ENCODE measurements around the gene MSN. TPM values are rescaled to one million over a fixed set of nuclear protein-coding genes. Genes with fewer than 3 reads are reported as not detected.

Gene MSN
- total RNA-seq, 4 donors from 2014 or later, result 40.0 to 73.8 (median 60.4) TPM

GRCh38 chrX:65750674-65751469, 83.4 kb downstream of the MSN start:
- in situ Hi-C loops (cut with MboI; ENCODE audit: low pct_ligation_motif_present in 1 of 4, low pct_unique_long_range_greater_than_20kb in 1 of 4, low sequenced_read_pairs in 3 of 4), result no loop called here
- no peak overlapping the region for H3K27ac ChIP-seq

DNA sequence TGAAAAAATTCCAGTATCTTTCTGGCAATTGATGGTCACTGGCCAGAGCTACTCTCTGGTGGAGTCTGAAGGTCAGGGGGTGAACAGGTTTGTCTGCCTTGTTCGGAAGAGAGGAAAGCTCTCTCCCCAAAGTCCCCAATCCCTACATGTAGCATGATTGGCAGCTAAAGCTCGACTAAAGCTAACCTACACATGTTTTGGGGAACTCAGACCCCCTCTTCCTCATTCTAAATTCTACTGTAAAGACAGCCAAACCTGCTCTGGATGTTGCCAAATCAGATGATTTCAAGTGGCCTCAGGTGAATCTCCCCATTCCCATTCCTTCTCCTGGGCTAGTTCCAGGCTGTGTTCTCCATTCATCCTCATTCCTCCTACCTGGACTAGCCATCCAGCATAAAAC, 84.1 kb downstream of the MSN start:
- WGBS, 2 donors (ENCODE audit: low coverage in 1 of 2), result 85% methylated on average over 2 of the region's 2 CpGs; no CpG with 5 or more reads in 1 of the 2 donors
- H3K4me1 ChIP-seq, result no peaks in the 10 kb centered on the region
- H3K4me3 ChIP-seq, result no peak overlapping the region
- H3K36me3 ChIP-seq, result no peaks in the 10 kb centered on the region
- H3K27ac ChIP-seq, result no peak overlapping the region
- in situ Hi-C loops (cut with MboI; ENCODE audit: low pct_ligation_motif_present in 1 of 4, low pct_unique_long_range_greater_than_20kb in 1 of 4, low sequenced_read_pairs in 3 of 4) (no loop called here), intact Hi-C loops (cut with DNase I; ENCODE audit: low total_unique reads) (no loop called here)
- H3K9me3 ChIP-seq, result no peaks in the 10 kb centered on the region
- DNase-seq, result no peak
- TF ChIP-seq POLR2A (IDR thresholded peaks at IDR 0.05), result no peak
- TF ChIP-seq EP300 (IDR thresholded peaks at IDR 0.05; ENCODE audit: low read depth), result no peak
- no peak for TF ChIP-seq POLR2AphosphoS5 (IDR thresholded peaks at IDR 0.05)
- TF ChIP-seq CTCF (IDR thresholded peaks at IDR 0.05), result no peak
- H3K27me3 ChIP-seq, result no peaks in the 10 kb centered on the region

More at GRCh38 chrX:65750674-65751469, 83.4 kb downstream of the MSN start:
- no peaks in the 10 kb centered on the region for H3K4me1 ChIP-seq
- intact Hi-C loops (cut with DNase I; ENCODE audit: low total_unique reads), result no loop called here
- H3K36me3 ChIP-seq, result no peaks in the 10 kb centered on the region
- WGBS, 2 donors (ENCODE audit: low coverage in 1 of 2), result 78 to 90% methylated on average over 2 to 6 of the region's 6 CpGs
- no peak for TF ChIP-seq EP300 (IDR thresholded peaks at IDR 0.05; ENCODE audit: low read depth)
- TF ChIP-seq POLR2AphosphoS5 (IDR thresholded peaks at IDR 0.05), result no peak
- TF ChIP-seq POLR2A (IDR thresholded peaks at IDR 0.05), result no peak
- TF ChIP-seq CTCF (IDR thresholded peaks at IDR 0.05), result no peak
- H3K4me3 ChIP-seq, result no peak overlapping the region
- no peaks in the 10 kb centered on the region for H3K9me3 ChIP-seq
- DNase-seq, result peak; percentile 21
- H3K27me3 ChIP-seq, result no peaks in the 10 kb centered on the region

DNA sequence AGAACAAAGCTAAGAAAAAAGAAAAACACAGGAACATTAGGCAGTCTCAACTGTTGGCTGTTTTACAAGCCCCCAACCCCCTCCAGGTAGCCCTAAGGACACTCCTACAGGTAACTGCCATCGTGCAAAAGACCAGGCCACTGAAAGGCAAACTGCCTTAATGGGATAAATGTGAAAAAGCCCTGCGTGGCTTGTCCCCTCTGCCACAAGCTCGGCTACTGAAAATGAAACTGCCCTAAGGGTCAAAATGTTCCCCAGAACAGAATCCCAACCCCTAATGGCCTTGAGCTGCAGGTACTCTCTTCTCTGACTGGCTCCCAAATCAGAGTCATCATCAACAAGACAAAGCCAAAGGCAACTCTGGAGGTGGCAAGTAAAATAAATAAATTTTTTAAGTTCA, 84.8 kb downstream of the MSN start:
- WGBS, 2 donors (ENCODE audit: low coverage in 1 of 2), result 34% methylated on average over 3 of the region's 3 CpGs; no CpG with 5 or more reads in 1 of the 2 donors
- H3K4me3 ChIP-seq, result no peak overlapping the region
- H3K36me3 ChIP-seq, result no peaks in the 10 kb centered on the region
- no peak for DNase-seq
- H3K27me3 ChIP-seq, result no peaks in the 10 kb centered on the region
- TF ChIP-seq EP300 (IDR thresholded peaks at IDR 0.05; ENCODE audit: low read depth) (no peak), POLR2AphosphoS5 (IDR thresholded peaks at IDR 0.05) (no peak), CTCF (IDR thresholded peaks at IDR 0.05) (no peak), POLR2A (IDR thresholded peaks at IDR 0.05) (no peak)
- intact Hi-C loops (cut with DNase I; ENCODE audit: low total_unique reads) (no loop called here), in situ Hi-C loops (cut with MboI; ENCODE audit: low pct_ligation_motif_present in 1 of 4, low pct_unique_long_range_greater_than_20kb in 1 of 4, low sequenced_read_pairs in 3 of 4) (no loop called here)
- no peaks in the 10 kb centered on the region for H3K4me1 ChIP-seq
- no peaks in the 10 kb centered on the region for H3K9me3 ChIP-seq
- no peak overlapping the region for H3K27ac ChIP-seq

DNA sequence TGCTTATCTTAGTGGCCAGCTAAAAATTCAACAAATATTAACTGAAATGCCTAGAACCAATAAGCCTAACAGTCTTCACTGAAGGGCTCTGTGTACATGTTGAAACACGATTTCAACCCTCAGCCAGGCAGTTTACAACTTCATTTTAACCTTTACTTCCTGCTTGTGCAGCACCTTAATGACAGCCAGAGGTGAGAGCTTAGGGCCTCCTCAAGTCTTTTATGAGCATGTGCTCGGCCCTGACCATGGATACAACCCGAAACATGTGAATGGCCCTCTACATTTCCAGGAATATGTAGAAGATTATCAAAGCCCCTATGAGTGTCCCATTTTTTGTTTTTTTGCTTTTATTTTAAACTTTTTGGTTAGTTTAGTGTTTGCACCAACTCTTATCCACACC, 88.3 kb downstream of the MSN start:
- in situ Hi-C loops (cut with MboI; ENCODE audit: low pct_ligation_motif_present in 1 of 4, low pct_unique_long_range_greater_than_20kb in 1 of 4, low sequenced_read_pairs in 3 of 4), result no loop called here
- H3K9me3 ChIP-seq, result no peaks in the 10 kb centered on the region
- H3K4me1 ChIP-seq, result no peaks in the 10 kb centered on the region
- intact Hi-C loops (cut with DNase I; ENCODE audit: low total_unique reads), result no loop called here
- H3K27ac ChIP-seq, result no peak overlapping the region
- 58% methylated on average over 3 of the region's 3 CpGs; no CpG with 5 or more reads in 1 of the 2 donors for WGBS, 2 donors (ENCODE audit: low coverage in 1 of 2)
- no peaks in the 10 kb centered on the region for H3K27me3 ChIP-seq
- DNase-seq, result no peak
- H3K4me3 ChIP-seq, result no peak overlapping the region
- TF ChIP-seq EP300 (IDR thresholded peaks at IDR 0.05; ENCODE audit: low read depth), result no peak
- TF ChIP-seq CTCF (IDR thresholded peaks at IDR 0.05), result no peak
- no peak for TF ChIP-seq POLR2AphosphoS5 (IDR thresholded peaks at IDR 0.05)
- no peak for TF ChIP-seq POLR2A (IDR thresholded peaks at IDR 0.05)
- H3K36me3 ChIP-seq, result no peaks in the 10 kb centered on the region

Data from transverse colon (tissue), 4 donors.